SK-N-SH (cell line): ENCODE results near the gene CRIP1.

Experiments
- ELF1 ChIP-seq: IDR thresholded peaks from 2 replicates; pipeline ENCODE4 v1.4.0; 2012
- MXI1 ChIP-seq: IDR thresholded peaks from 2 replicates; pipeline ENCODE4 v1.6.1; 2012; ENCODE audit warnings: mild to moderate bottlenecking, low read depth, low read length, improper control_type of control experiment
- POLR2AphosphoS5 ChIP-seq: IDR thresholded peaks from 2 replicates; pipeline ENCODE4 v1.6.1; 2012; ENCODE audit warnings: low read depth, low read length
- RFX5 ChIP-seq: IDR thresholded peaks from 2 replicates; pipeline ENCODE4 v1.6.1; 2012; ENCODE audit warnings: mild to moderate bottlenecking, improper control_type of control experiment, low read length
- RXRA ChIP-seq: IDR thresholded peaks from 2 replicates; pipeline ENCODE4 v1.4.0; 2012; ENCODE audit warnings: low read depth, mild to moderate bottlenecking, borderline replicate concordance
- TAF1 ChIP-seq: IDR thresholded peaks from 2 replicates; pipeline ENCODE4 v1.6.1; 2012; ENCODE audit warnings: low read depth, mild to moderate bottlenecking, low read length, moderate library complexity, borderline replicate concordance
- YY1 ChIP-seq: IDR thresholded peaks from 2 replicates; pipeline ENCODE4 v1.4.0; 2012; ENCODE audit warnings: low read depth, mild to moderate bottlenecking
- TF ChIP-seq, protein P1 (sequence below): fragments of 200-600 bp; sonication (generic); IDR thresholded peaks from 2 replicates; pipeline ENCODE4 v1.6.1; 2017; ENCODE audit warnings: antibody characterized with exemption, mild to moderate bottlenecking, moderate library complexity

DNA sequence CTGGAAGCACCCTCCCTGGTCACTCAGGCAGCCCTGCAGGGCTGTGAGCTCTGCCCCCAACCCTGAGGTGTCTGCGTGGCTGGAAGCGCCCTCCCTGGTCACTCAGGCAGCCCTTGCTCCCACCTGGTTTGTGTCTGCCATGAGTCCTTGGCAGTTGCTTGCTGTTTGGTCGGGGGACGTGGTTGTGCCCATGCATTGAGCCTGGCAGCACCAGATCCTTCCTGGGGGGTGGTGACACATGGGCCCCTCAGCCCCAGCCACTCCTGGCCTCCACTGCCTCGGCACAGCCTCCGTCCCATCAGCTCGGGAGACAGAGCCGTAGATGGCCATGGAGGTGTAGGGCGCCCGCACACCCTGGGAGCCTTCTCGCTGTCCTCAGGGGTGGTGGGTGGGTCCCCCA lies 47.5 kb upstream of the CRIP1 start:
- TF ChIP-seq RFX5, result no peak
- no peak for TF ChIP-seq RXRA
- TF ChIP-seq MXI1, result no peak
- TF ChIP-seq TAF1, result no peak
- TF ChIP-seq, protein P1, sequence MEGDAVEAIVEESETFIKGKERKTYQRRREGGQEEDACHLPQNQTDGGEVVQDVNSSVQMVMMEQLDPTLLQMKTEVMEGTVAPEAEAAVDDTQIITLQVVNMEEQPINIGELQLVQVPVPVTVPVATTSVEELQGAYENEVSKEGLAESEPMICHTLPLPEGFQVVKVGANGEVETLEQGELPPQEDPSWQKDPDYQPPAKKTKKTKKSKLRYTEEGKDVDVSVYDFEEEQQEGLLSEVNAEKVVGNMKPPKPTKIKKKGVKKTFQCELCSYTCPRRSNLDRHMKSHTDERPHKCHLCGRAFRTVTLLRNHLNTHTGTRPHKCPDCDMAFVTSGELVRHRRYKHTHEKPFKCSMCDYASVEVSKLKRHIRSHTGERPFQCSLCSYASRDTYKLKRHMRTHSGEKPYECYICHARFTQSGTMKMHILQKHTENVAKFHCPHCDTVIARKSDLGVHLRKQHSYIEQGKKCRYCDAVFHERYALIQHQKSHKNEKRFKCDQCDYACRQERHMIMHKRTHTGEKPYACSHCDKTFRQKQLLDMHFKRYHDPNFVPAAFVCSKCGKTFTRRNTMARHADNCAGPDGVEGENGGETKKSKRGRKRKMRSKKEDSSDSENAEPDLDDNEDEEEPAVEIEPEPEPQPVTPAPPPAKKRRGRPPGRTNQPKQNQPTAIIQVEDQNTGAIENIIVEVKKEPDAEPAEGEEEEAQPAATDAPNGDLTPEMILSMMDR, result no peak
- TF ChIP-seq ELF1, result no peak
- no peak for TF ChIP-seq YY1
- TF ChIP-seq POLR2AphosphoS5, result no peak
